Endothelial cell of umbilical vein (primary cell): Measurements from ENCODE around the gene SCYL1. TPM values are rescaled to one million over a fixed set of nuclear protein-coding genes. Genes with fewer than 3 reads are reported as not detected.

Source experiments
- BruUV-seq: library from RNA; stranded (reverse); fragments of 400-500 nt; replicated peaks from 2 replicates; lab custom pipeline; 2021; lab: Mats Ljungman, UMichigan
- CTCF ChIA-PET: fragments of 300-600, 350-600 bp; sonication (Branson Sonifier 250); formaldehyde crosslinking; loops from one replicate; lab custom pipeline; 2021; ENCODE audit warnings: antibody characterized with exemption, inconsistent platforms; lab: Charles Lee
- POLR2A ChIA-PET: fragments of 300-600, 350-600 bp; sonication (Branson Sonifier 250); formaldehyde crosslinking; loops from one replicate; lab custom pipeline; 2021; ENCODE audit warnings: antibody characterized with exemption, inconsistent platforms; lab: Charles Lee
- DNase-seq: peaks from one replicate; pipeline ENCODE4 v3.0.0-alpha.2; 2011; ENCODE audit warnings: low read depth, low spot score
- FAIRE-seq: peaks from 2 replicates; lab custom pipeline; 2011; peaks lifted over from hg19 to GRCh38; lab: Jason Lieb, UNC
- H2AFZ ChIP-seq: 2 replicates; pipeline ENCODE4 v1.6.0; 2012; ENCODE audit warnings: low read depth, low read length, control low read depth, inconsistent platforms
- H3K27ac ChIP-seq: 2 replicates; pipeline ENCODE4 v1.5.1; 2011; ENCODE audit warnings: low read depth, mild to moderate bottlenecking, control low read depth, low read length, moderate library complexity; ENCODE audit not compliant: insufficient read depth
- H3K27me3 ChIP-seq, 2 experiments: 2 replicates each; pipeline versions ENCODE4 v1.6.0 to v1.6.1; 2011; ENCODE audit warnings: low read length in 2 of 2, mixed read lengths in 1 of 2; ENCODE audit not compliant: control insufficient read depth in 2 of 2, insufficient read depth in 2 of 2
- H3K36me3 ChIP-seq, 2 experiments: 2 replicates in 1 of 2; 3 replicates in 1 of 2; pipeline ENCODE4 v1.5.1; 2011; ENCODE audit warnings: low read length in 2 of 2, mild to moderate bottlenecking in 1 of 2, moderate library complexity in 1 of 2; ENCODE audit not compliant: control insufficient read depth in 2 of 2, insufficient read depth in 2 of 2; ENCODE audit errors: extremely low read depth in 1 of 2
- H3K4me1 ChIP-seq: 3 replicates; pipeline ENCODE4 v1.5.1; 2011; ENCODE audit warnings: mild to moderate bottlenecking, low read length; ENCODE audit not compliant: control insufficient read depth, insufficient read depth; ENCODE audit errors: extremely low read depth
- H3K4me2 ChIP-seq: 2 replicates; pipeline ENCODE4 v1.6.1; 2011; ENCODE audit warnings: low read length, control low read depth, mixed read lengths; ENCODE audit not compliant: insufficient read depth
- H3K4me3 ChIP-seq, 3 experiments: fragments of 200-600 bp in 1 of 3; sonication (generic), shearing (Covaris generic) in 1 of 3; replicated peaks in 1 of 3; 2 replicates each; pipeline ENCODE4 v1.5.1; 2011 to 2016; ENCODE audit warnings: control low read depth in 3 of 3, low read length in 3 of 3, mild to moderate bottlenecking in 2 of 3, inconsistent platforms in 1 of 3, low read depth in 1 of 3, moderate library complexity in 1 of 3; ENCODE audit not compliant: insufficient read depth in 1 of 3
- H3K79me2 ChIP-seq: 2 replicates; pipeline ENCODE4 v1.6.0; 2012; ENCODE audit warnings: low read length, inconsistent platforms; ENCODE audit not compliant: control insufficient read depth, insufficient read depth
- H3K9ac ChIP-seq: replicated peaks from 2 replicates; pipeline ENCODE3; 2011; ENCODE audit warnings: low read length, control low read depth; ENCODE audit not compliant: insufficient read depth; ENCODE audit errors: extremely low read depth
- H3K9me1 ChIP-seq: replicated peaks from 3 replicates; pipeline ENCODE4 v1.6.0; 2011; ENCODE audit warnings: mild to moderate bottlenecking, low read length; ENCODE audit not compliant: control insufficient read depth, insufficient read depth; ENCODE audit errors: extremely low read depth
- H3K9me3 ChIP-seq: replicated peaks from 2 replicates; pipeline ENCODE4 v1.5.1; 2012; ENCODE audit warnings: low read length, inconsistent platforms; ENCODE audit not compliant: control insufficient read depth, insufficient read depth
- H4K20me1 ChIP-seq: replicated peaks from 2 replicates; pipeline ENCODE3; 2011; ENCODE audit warnings: mild to moderate bottlenecking, low read length; ENCODE audit not compliant: control insufficient read depth, insufficient read depth; ENCODE audit errors: extremely low read depth
- CTCF ChIP-seq, 2 donors: IDR thresholded peaks; 1 replicate in 1 of 2; 2 replicates in 1 of 2; pipeline ENCODE4 v1.5.1; 2011; ENCODE audit warnings: low read length in 2 of 2, mild to moderate bottlenecking in 2 of 2, moderate library complexity in 2 of 2, control low read depth in 1 of 2, inconsistent platforms in 1 of 2, low read depth in 1 of 2; ENCODE audit not compliant: insufficient read depth in 1 of 2; ENCODE audit errors: extremely low read depth in 1 of 2
- EZH2 ChIP-seq: IDR thresholded peaks from 2 replicates; pipeline ENCODE4 v1.6.1; 2012; ENCODE audit warnings: borderline replicate concordance, low read depth, mild to moderate bottlenecking, moderate library complexity, low read length, inconsistent platforms; ENCODE audit not compliant: severe bottlenecking
- FOS ChIP-seq: IDR thresholded peaks from 2 replicates; pipeline ENCODE4 v1.6.1; 2011; ENCODE audit warnings: mild to moderate bottlenecking, low read length, moderate library complexity, borderline replicate concordance; ENCODE audit not compliant: insufficient read depth
- GATA2 ChIP-seq: IDR thresholded peaks from 2 replicates; pipeline ENCODE4 v1.7.0; 2011; ENCODE audit warnings: low read depth, mild to moderate bottlenecking, moderate library complexity, mixed read lengths, low read length; ENCODE audit not compliant: insufficient read length, insufficient read depth
- JUN ChIP-seq: IDR thresholded peaks from 2 replicates; pipeline ENCODE4 v1.6.1; 2011; ENCODE audit warnings: borderline replicate concordance, low read depth; ENCODE audit not compliant: insufficient read length, insufficient read depth
- MAX ChIP-seq: IDR thresholded peaks from 2 replicates; pipeline ENCODE4 v1.6.1; 2011; ENCODE audit not compliant: insufficient read depth, insufficient read length
- MYC ChIP-seq: IDR thresholded peaks from one replicate; pipeline ENCODE4 v1.6.1; 2011; ENCODE audit warnings: mild to moderate bottlenecking, low read depth, low read length
- POLR2A ChIP-seq: IDR thresholded peaks from 2 replicates; pipeline ENCODE4 v1.6.1; 2012; ENCODE audit warnings: low read depth, mild to moderate bottlenecking, control low read depth, low read length
- POLR2AphosphoS5 ChIP-seq: IDR thresholded peaks from 2 replicates; pipeline ENCODE4 v1.6.1; 2012; ENCODE audit warnings: low read depth, mild to moderate bottlenecking, control low read depth, low read length, moderate library complexity; ENCODE audit not compliant: insufficient read depth
- dilution Hi-C: fragments of 300-500 bp; cut with MboI; formaldehyde crosslinking; loops from one replicate; pipeline ENCODE4 v1.15.0; 2019; ENCODE audit warnings: low sequenced_read_pairs; ENCODE audit not compliant: extremely low pct_ligation_motif_present
- intact Hi-C: fragments of 100-400 bp; cut with micrococcal nuclease; formaldehyde crosslinking; loops from one replicate; pipeline ENCODE4 v1.10.0; 2022
- polyA plus RNA-seq, 4 experiments: library from polyadenylated mRNA; depleted of rRNA in 3 of 4; stranded (reverse) in 3 of 4; unstranded in 1 of 4; fragments of >200 nt; gene quantifications; 2 replicates each; pipeline versions ENCODE4 v1.2.1 to v1.2.3, GENCODE V29; 2011 to 2012; ENCODE audit warnings: missing spikeins in 1 of 4
- total RNA-seq: library from RNA; stranded (reverse); gene quantifications from 2 replicates; pipeline ENCODE4 v1.2.3, GENCODE V29; 2021

The SCYL1 gene
- total and polyA plus RNA-seq, 2 donors (not counting 3 experiments of a cell fraction or from before 2014, with no cell fraction given), result 88.2 to 126 TPM

- Histone ChIP-seq H3K9ac (no peak overlapping the region), H3K79me2 (peaks cover 6% of the 10 kb centered on the region), H3K4me3 (no peak overlapping the region), H2AFZ (no peak overlapping the region), H3K9me1 (no peaks in the 10 kb centered on the region), H3K4me2 (no peak overlapping the region), H3K36me3 (no peaks in the 10 kb centered on the region), H4K20me1 (no peaks in the 10 kb centered on the region), H3K27me3 (no peaks in the 10 kb centered on the region), H3K27ac (no peak overlapping the region), H3K4me1 (peaks cover 34% of the 10 kb centered on the region), H3K9me3 (no peaks in the 10 kb centered on the region)
- TF ChIP-seq POLR2AphosphoS5, result no peak
- no peak for TF ChIP-seq FOS
- no peak for TF ChIP-seq CTCF (IDR thresholded peaks at IDR 0.05; ENCODE audit: extremely low read depth in 1 of 2, insufficient read depth in 1 of 2, low read depth in 1 of 2, low read length in 2 of 2)
- no peak for TF ChIP-seq MAX
- no peak for TF ChIP-seq POLR2A
- TF ChIP-seq JUN, result no peak
- no peak for TF ChIP-seq GATA2
- no peak for TF ChIP-seq EZH2
- no peak for TF ChIP-seq MYC
- BruUV-seq, result no TSS peak
- intact Hi-C loops (no loop called here), dilution Hi-C loops (no loop called here)
- DNase-seq (no peak), FAIRE-seq (no peak)
- ChIA-PET CTCF (interaction anchor here (3.9 to 9.7 kb wide), 2 partner anchors 12 to 37 kb away, joined by 22 to 167 read pairs; no protein-coding TSS in a partner anchor), POLR2A (no interaction called here)
Measured at GRCh38 chr11:65578134-65578533, 53.3 kb downstream of the SCYL1 start.
